OCI-LY3 (cell line): Measurements from ENCODE around the gene RPS3.

Experiments
- H2AFZ ChIP-seq: fragments of 200-600, 300-600 bp; shearing (Covaris generic); 2 replicates; pipeline ENCODE4 v1.6.0; 2014; ENCODE audit warnings: antibody characterized with exemption, low read depth, low read length
- H3K27ac ChIP-seq: fragments of 200-600, 300-600 bp; sonication (generic); 2 replicates; pipeline ENCODE4 v1.5.1; 2014; ENCODE audit warnings: mild to moderate bottlenecking, low read length, moderate library complexity, mixed read lengths
- H3K27me3 ChIP-seq: fragments of 200-600, 300-600 bp; sonication (generic); 2 replicates; pipeline ENCODE4 v1.6.1; 2014; ENCODE audit warnings: low read depth, low read length, mixed read lengths
- H3K36me3 ChIP-seq: fragments of 200-600, 300-600 bp; sonication (generic); replicated peaks from 2 replicates; pipeline ENCODE3; 2014; ENCODE audit warnings: low read depth, low read length, mixed read lengths
- H3K4me1 ChIP-seq: fragments of 300-600, 200-600 bp; sonication (generic); 2 replicates; pipeline ENCODE4 v1.6.1; 2014; ENCODE audit warnings: low read length, mixed read lengths
- H3K4me2 ChIP-seq: fragments of 200-600, 300-600 bp; sonication (generic); 2 replicates; pipeline ENCODE4 v1.6.1; 2014; ENCODE audit warnings: low read length, mixed read lengths
- H3K4me3 ChIP-seq: fragments of 300-600, 200-600 bp; sonication (generic); 2 replicates; pipeline ENCODE4 v1.5.1; 2014; ENCODE audit warnings: antibody characterized with exemption, mild to moderate bottlenecking, low read length, moderate library complexity
- H3K79me2 ChIP-seq: fragments of 300-600, 200-600 bp; shearing (Covaris generic); 2 replicates; pipeline ENCODE4 v1.6.1; 2014; ENCODE audit warnings: mild to moderate bottlenecking, low read length, mixed read lengths
- H3K9ac ChIP-seq: fragments of 300-600, 200-600 bp; shearing (Covaris generic); 2 replicates; pipeline ENCODE4 v1.6.0; 2014; ENCODE audit warnings: mild to moderate bottlenecking, low read length, moderate library complexity
- H3K9me3 ChIP-seq: fragments of 200-600, 300-600 bp; shearing (Covaris generic); 2 replicates; pipeline ENCODE4 v1.6.1; 2014; ENCODE audit warnings: low read length, mixed read lengths; ENCODE audit not compliant: insufficient read depth
- H4K20me1 ChIP-seq: fragments of 200-600, 300-600 bp; sonication (generic); 2 replicates; pipeline ENCODE4 v1.6.1; 2016; ENCODE audit warnings: low read length, mixed read lengths; ENCODE audit not compliant: insufficient read depth
- EZH2phosphoT487 ChIP-seq: fragments of 200-600 bp; shearing (Covaris generic); IDR thresholded peaks from 2 replicates; pipeline ENCODE4 v1.6.1; 2018; ENCODE audit warnings: antibody characterized with exemption, mixed run types, low read depth
- TF ChIP-seq, protein P1 (sequence below): fragments of 200-600, 300-600 bp; sonication (generic); IDR thresholded peaks from 2 replicates; pipeline ENCODE4 v1.5.1; 2014; ENCODE audit warnings: antibody characterized with exemption, low read length, low read depth

The RPS3 gene

DNA sequence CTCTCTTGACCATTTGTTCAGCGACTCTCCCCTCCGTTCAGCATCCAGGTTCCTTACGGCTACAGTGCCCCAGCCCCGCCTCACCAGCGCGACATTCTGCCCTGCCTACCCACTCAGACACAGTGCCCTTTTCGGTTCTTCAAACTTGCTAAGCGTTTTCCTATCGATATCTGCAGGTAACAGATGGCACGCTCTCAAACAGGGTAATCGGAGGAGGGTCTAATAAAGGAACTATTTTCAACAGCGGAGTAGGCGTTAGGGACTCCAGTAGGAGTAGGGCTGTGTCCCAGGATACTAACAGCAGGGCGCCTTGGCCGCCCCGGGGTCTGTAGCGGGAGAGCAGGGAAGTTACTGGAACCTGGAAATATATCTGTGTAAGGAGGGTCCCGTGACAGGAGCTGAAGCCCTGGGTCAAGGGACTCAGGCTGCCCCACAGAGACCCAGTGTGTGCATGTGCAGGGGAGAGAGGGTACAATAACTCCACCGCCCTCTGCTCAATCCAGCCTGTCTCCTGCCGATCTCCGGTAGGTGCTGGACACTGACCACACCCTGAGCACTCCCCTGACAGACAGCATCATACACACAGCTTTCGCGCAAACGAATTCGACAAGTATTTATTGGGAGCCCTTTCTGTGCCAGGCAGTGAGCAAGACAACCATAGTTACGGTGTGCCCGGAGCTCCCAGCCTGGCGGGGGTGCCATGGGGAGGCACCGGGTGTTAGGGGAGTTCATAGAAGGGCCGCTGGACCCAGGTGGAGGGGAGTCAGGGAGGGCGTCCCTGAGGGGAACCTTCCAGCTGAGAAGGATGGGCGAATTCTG, 31.6 kb downstream of the RPS3 start:
- H2AFZ ChIP-seq = no peak overlapping the region
- 0 out of 2 replicates have a peak, but pooled peaks cover 4% of the 10 kb centered on the region for H3K4me1 ChIP-seq
- H3K4me2 ChIP-seq = no peak overlapping the region
- no peaks in the 10 kb centered on the region for H3K79me2 ChIP-seq
- TF ChIP-seq, protein P1, sequence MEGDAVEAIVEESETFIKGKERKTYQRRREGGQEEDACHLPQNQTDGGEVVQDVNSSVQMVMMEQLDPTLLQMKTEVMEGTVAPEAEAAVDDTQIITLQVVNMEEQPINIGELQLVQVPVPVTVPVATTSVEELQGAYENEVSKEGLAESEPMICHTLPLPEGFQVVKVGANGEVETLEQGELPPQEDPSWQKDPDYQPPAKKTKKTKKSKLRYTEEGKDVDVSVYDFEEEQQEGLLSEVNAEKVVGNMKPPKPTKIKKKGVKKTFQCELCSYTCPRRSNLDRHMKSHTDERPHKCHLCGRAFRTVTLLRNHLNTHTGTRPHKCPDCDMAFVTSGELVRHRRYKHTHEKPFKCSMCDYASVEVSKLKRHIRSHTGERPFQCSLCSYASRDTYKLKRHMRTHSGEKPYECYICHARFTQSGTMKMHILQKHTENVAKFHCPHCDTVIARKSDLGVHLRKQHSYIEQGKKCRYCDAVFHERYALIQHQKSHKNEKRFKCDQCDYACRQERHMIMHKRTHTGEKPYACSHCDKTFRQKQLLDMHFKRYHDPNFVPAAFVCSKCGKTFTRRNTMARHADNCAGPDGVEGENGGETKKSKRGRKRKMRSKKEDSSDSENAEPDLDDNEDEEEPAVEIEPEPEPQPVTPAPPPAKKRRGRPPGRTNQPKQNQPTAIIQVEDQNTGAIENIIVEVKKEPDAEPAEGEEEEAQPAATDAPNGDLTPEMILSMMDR = no peak
- TF ChIP-seq EZH2phosphoT487 = no peak
- peaks cover 21% of the 10 kb centered on the region for H3K27me3 ChIP-seq
- H4K20me1 ChIP-seq = no peaks in the 10 kb centered on the region
- H3K27ac ChIP-seq = no peak overlapping the region
- H3K4me3 ChIP-seq = no peak overlapping the region
- no peaks in the 10 kb centered on the region for H3K9me3 ChIP-seq
- H3K9ac ChIP-seq = no peak overlapping the region
- H3K36me3 ChIP-seq = no peaks in the 10 kb centered on the region

DNA sequence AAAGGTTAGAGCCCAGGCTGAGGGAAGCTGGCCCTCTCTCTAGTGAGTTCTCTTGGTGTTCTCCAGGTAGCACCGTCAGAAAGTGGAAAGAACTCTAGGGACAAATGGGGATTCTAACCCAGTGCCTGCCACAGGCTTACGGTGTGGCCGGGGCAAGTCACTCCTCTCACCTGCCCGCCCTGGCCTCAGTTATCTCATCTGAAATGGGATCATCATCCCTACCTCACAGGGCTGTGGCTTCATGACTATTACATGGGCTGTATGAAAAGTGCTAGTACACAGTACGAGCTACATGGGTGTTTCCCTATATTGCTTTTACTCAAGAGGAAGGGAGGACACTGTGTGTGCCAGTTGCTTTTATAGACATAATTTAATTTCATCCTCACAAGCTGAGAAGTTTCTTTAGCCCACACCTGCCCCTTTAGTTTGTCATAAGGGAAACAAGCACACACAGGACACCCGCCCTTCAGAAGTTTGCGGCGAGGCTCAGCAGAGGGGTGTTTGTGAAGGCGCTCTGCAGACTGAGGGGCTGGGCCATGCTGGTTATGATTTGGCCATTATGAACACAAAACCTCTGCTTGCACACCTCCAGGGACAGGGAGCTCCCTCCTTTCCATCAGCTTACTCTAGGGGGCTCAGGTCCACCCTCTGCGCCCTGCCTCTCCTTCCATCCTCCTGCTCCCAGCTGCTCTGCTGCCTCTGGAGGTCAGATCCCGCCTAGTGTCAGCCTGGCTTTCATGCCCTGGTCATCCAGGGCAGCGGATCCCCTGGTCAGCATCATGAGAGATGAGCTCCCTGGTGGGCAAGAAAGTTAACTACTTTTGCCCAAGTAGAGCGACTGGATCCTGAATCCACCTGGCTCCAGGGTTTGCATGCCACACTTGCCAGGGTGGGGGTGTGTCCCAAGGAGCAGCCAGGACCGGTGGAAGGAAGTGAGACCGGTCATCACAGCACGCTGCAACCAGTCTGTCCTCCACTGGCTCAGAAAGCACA, 32.5 kb downstream of the RPS3 start:
- H3K79me2 ChIP-seq = no peaks in the 10 kb centered on the region
- TF ChIP-seq, protein P1 = no peak
- no peak for TF ChIP-seq EZH2phosphoT487
- H3K9me3 ChIP-seq = no peaks in the 10 kb centered on the region
- H2AFZ ChIP-seq = no peak overlapping the region
- no peak overlapping the region for H3K9ac ChIP-seq
- H3K4me3 ChIP-seq = no peak overlapping the region
- H3K36me3 ChIP-seq = no peaks in the 10 kb centered on the region
- H3K4me1 ChIP-seq = 0 out of 2 replicates have a peak, but pooled peaks cover 4% of the 10 kb centered on the region
- no peak overlapping the region for H3K27ac ChIP-seq
- H3K4me2 ChIP-seq = no peak overlapping the region
- peaks cover 21% of the 10 kb centered on the region for H3K27me3 ChIP-seq
- H4K20me1 ChIP-seq = no peaks in the 10 kb centered on the region

DNA sequence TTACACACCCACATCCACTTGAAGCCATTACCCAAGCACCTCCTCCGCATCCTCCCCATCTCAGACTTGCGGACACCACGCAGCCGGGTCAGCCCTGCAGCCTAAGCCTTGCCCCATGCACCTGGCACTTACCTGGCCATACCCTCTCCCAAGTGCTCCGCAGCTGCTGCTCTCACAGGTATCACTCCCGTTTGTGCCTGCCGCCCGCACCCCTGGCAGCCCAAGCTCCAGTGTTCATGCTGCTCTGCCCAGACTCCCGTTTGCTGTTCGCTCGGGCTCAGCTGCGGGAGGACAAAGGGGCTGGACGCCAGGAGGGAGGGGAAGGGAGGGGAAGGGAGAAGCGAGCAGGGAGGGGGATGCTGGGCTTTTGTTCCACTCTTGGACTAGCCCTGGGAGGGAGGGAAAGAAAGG, 33.6 kb downstream of the RPS3 start, which contains the start of gene KLHL35:
Gene KLHL35 (minus strand): TSS at position 293 of the 411 bp plus-strand sequence. CDS start 2,574 bp downstream, outside the sequence.
- peaks cover 21% of the 10 kb centered on the region for H3K27me3 ChIP-seq

More for the DNA sequence above, 33.6 kb downstream of the RPS3 start, which contains the start of gene KLHL35:
- H3K36me3 ChIP-seq = no peaks in the 10 kb centered on the region
- H2AFZ ChIP-seq = no peak within 1 kb of the TSS
- no peaks in the 10 kb centered on the region for H3K9me3 ChIP-seq
- TF ChIP-seq, protein P1 = no peak
- TF ChIP-seq EZH2phosphoT487 = no peak
- H3K4me2 ChIP-seq = no peak within 1 kb of the TSS
- no peak within 1 kb of the TSS for H3K27ac ChIP-seq
- 0 out of 2 replicates have a peak, but pooled peaks cover under 1% of the 10 kb centered on the region for H3K4me1 ChIP-seq
- H3K9ac ChIP-seq = no peak within 1 kb of the TSS
- no peaks in the 10 kb centered on the region for H3K79me2 ChIP-seq
- no peak within 1 kb of the TSS for H3K4me3 ChIP-seq
- H4K20me1 ChIP-seq = no peaks in the 10 kb centered on the region
